HL-60 (cell line): ENCODE data around the gene IL27RA.

ENCODE experiments used
- CTCF ChIP-seq: IDR thresholded peaks from one replicate; pipeline ENCODE4 v1.5.1; 2011; ENCODE audit warnings: low read length, control low read depth, inconsistent platforms; ENCODE audit not compliant: insufficient read depth
- POLR2AphosphoS5 ChIP-seq: IDR thresholded peaks from 2 replicates; pipeline ENCODE4 v1.6.1; 2012; ENCODE audit warnings: low read depth
- REST ChIP-seq: IDR thresholded peaks from 2 replicates; pipeline ENCODE4 v1.6.1; 2012; ENCODE audit warnings: low read depth; ENCODE audit not compliant: insufficient replicate concordance

- TF ChIP-seq CTCF (no peak), REST (no peak), POLR2AphosphoS5 (no peak)
Measured at GRCh38 chr19:14033946-14034345, 2.4 kb downstream of the IL27RA start.
